ENCODE measurements around the gene CYB561A3. TPM values are rescaled to one million over a fixed set of nuclear protein-coding genes. Genes with fewer than 3 reads are reported as not detected.
A peak's percentile ranks its signal among the peaks of the same experiment; 100 is the strongest.

Gene CYB561A3
- total RNA-seq, 1 experiment from 2014 or later: 21.7 TPM

GRCh38 chr11:61349189-61349751, 12.4 kb downstream of the CYB561A3 start:
- Histone ChIP-seq H2BK120ac (ENCODE audit: low read depth, low read length, poor library complexity, severe bottlenecking) (no peak overlapping the region), H4K8ac (replicated peaks; ENCODE audit: insufficient read length, low read depth, low read length) (no peak overlapping the region), H3K4me1 (ENCODE audit: insufficient read depth, low read length) (no peaks in the 10 kb centered on the region), H3T11ph (ENCODE audit: low read length) (no peak overlapping the region), H2BK20ac (ENCODE audit: low read depth, low read length, poor library complexity, severe bottlenecking) (no peak overlapping the region), H3K27me3 (ENCODE audit: insufficient read depth, low read length) (no peaks in the 10 kb centered on the region), H3K9ac (ENCODE audit: extremely low read depth, insufficient read length, low read length) (no peak overlapping the region), H3K23me2 (ENCODE audit: insufficient read length, low read depth, low read length, poor library complexity, severe bottlenecking) (no peaks in the 10 kb centered on the region), H3K23ac (ENCODE audit: insufficient read length, low read depth, low read length) (no peak overlapping the region), H2BK15ac (ENCODE audit: low read depth, low read length) (no peak overlapping the region), H2AFZ (ENCODE audit: low read length) (no peak overlapping the region), H3K79me1 (ENCODE audit: insufficient read depth, low read depth, low read length, poor library complexity, severe bottlenecking) (no peaks in the 10 kb centered on the region), H4K20me1 (ENCODE audit: control insufficient read depth, insufficient read depth, insufficient read length) (no peaks in the 10 kb centered on the region), H3K18ac (ENCODE audit: insufficient read length, low read depth, low read length) (no peak overlapping the region), H4K91ac (ENCODE audit: insufficient read length, low read depth, low read length) (no peak overlapping the region), H3K27ac (ENCODE audit: insufficient read length, low read depth, low read length) (no peak overlapping the region), H3K79me2 (ENCODE audit: insufficient read depth, low read length) (no peaks in the 10 kb centered on the region), H2BK5ac (ENCODE audit: insufficient read length, low read length) (no peak overlapping the region), H2AK5ac (ENCODE audit: insufficient read length, low read length) (no peak overlapping the region), H3K4me2 (ENCODE audit: insufficient read depth, insufficient read length, low read length) (no peak overlapping the region), H3K4ac (ENCODE audit: low read depth, low read length) (no peak overlapping the region), H3K9me3 (ENCODE audit: control insufficient read depth, low read depth, low read length) (no peaks in the 10 kb centered on the region), H2BK12ac (ENCODE audit: insufficient read length, low read depth, low read length) (no peak overlapping the region), H3K14ac (ENCODE audit: insufficient read depth, low read length) (no peak overlapping the region), H4K5ac (ENCODE audit: insufficient read length, low read depth, low read length) (no peak overlapping the region), H3K56ac (ENCODE audit: insufficient read length, low read depth, low read length) (no peak overlapping the region)
- no peak overlapping the region for H3K4me3 Mint-ChIP-seq
- no peak for DNase-seq
- no CpG with 5 or more reads among the region's 12 CpGs for WGBS (ENCODE audit: extremely low coverage, insufficient read length, low lambda C conversion rate)
- H3K27me3 Mint-ChIP-seq (ENCODE audit: low read depth): no peaks in the 10 kb centered on the region
- no peaks in the 10 kb centered on the region for H3K4me1 Mint-ChIP-seq
- peaks cover 7 to 52% (median 32%) of the 10 kb centered on the region in 3 experiments for H3K36me3 Mint-ChIP-seq (ENCODE audit: insufficient read depth in 1 of 3, low read depth in 3 of 3)
- H3K27ac Mint-ChIP-seq: peak overlapping the region in 1 of 3 experiments; percentile 58; a peak in 1 of 7 replicates
- no peak for TF ChIP-seq CTCF (conservative IDR thresholded peaks at IDR 0.05)
- H3K9me3 Mint-ChIP-seq: no peaks in the 10 kb centered on the region
